Small intestine (tissue), 7 donors: ENCODE measurements around the gene PRELP. TPM values are rescaled to one million over a fixed set of nuclear protein-coding genes. Genes with fewer than 3 reads are reported as not detected.

Experiments
- DNase-seq, 2 donors: peaks; one replicate each; pipeline versions ENCODE4 v3.0.0 to v3.0.0-alpha.2; 2013
- FAIRE-seq: peaks from 2 replicates; lab custom pipeline; 2012; peaks lifted over from hg19 to GRCh38; lab: Jason Lieb, UNC
- H3K27ac ChIP-seq, 3 donors: one replicate each; pipeline ENCODE4 v1.5.1; 2013; ENCODE audit warnings: low read length in 2 of 3, mild to moderate bottlenecking in 2 of 3, control low read depth in 1 of 3, inconsistent platforms in 1 of 3, low read depth in 1 of 3, moderate library complexity in 1 of 3
- H3K27me3 ChIP-seq, 3 donors: one replicate each; pipeline ENCODE4 v1.6.1; 2013; ENCODE audit warnings: low read length in 3 of 3, inconsistent platforms in 1 of 3; ENCODE audit not compliant: control insufficient read depth in 3 of 3, insufficient read depth in 3 of 3
- H3K36me3 ChIP-seq, 3 donors: one replicate each; pipeline ENCODE4 v1.6.1; 2013; ENCODE audit warnings: low read length in 3 of 3, inconsistent platforms in 1 of 3, low read depth in 1 of 3, mild to moderate bottlenecking in 1 of 3, moderate library complexity in 1 of 3; ENCODE audit not compliant: control insufficient read depth in 3 of 3, insufficient read depth in 2 of 3
- H3K4me1 ChIP-seq, 3 donors: one replicate each; pipeline ENCODE4 v1.6.1; 2013; ENCODE audit warnings: low read length in 2 of 3, inconsistent platforms in 1 of 3, low read depth in 1 of 3, mild to moderate bottlenecking in 1 of 3, moderate library complexity in 1 of 3; ENCODE audit not compliant: control insufficient read depth in 3 of 3, insufficient read depth in 2 of 3
- H3K4me3 ChIP-seq, 3 donors: one replicate each; pipeline ENCODE4 v1.5.1; 2013; ENCODE audit warnings: low read length in 3 of 3, control low read depth in 1 of 3, inconsistent platforms in 1 of 3, low read depth in 1 of 3, mild to moderate bottlenecking in 1 of 3, moderate library complexity in 1 of 3
- H3K9me3 ChIP-seq, 2 donors: one replicate each; pipeline ENCODE4 v1.6.1; 2013; ENCODE audit warnings: low read depth in 1 of 2, low read length in 1 of 2; ENCODE audit not compliant: control insufficient read depth in 2 of 2, insufficient read depth in 1 of 2
- WGBS, 3 donors: extraction: QIAGEN DNeasy Blood & Tissue Kit; methylation state at CpG; one replicate each; pipeline ENCODE4 v1.1.7; 2013; 5-methylcytosine and 5-hydroxymethylcytosine counted together
- polyA plus RNA-seq, 4 donors: library from polyadenylated mRNA; stranded (reverse) in 3 of 4; unstranded in 1 of 4; fragments of 200-250 nt in 3 of 4; fragments of 120-200 nt in 1 of 4; gene quantifications; one replicate each; pipeline versions ENCODE4 v1.2.1 to v1.2.3, GENCODE V29; 2013
- donor health status: healthy with polysubstance abuse.
- donor health status: control.
- donor health status: control.
- donor health status: Bipolar disorder and iron deficiency.
- donor health status: healthy.

Gene PRELP
- polyA plus RNA-seq, 4 donors: 0.22 to 27.0 (median 0.46) TPM

- FAIRE-seq (no peak), DNase-seq (no peak)
- WGBS, 3 donors: 73 to 83% (median 79%) methylated on average over 7 of the region's 7 CpGs
- Histone ChIP-seq H3K27ac (no peak overlapping the region), H3K9me3 (no peaks in the 10 kb centered on the region), H3K27me3 (peaks cover 0 to 2% (median 0%) of the 10 kb centered on the region in 3 donors), H3K4me3 (no peak overlapping the region), H3K36me3 (no peaks in the 10 kb centered on the region), H3K4me1 (no peaks in the 10 kb centered on the region)
Measured at GRCh38 chr1:203495845-203496244, 20.2 kb downstream of the PRELP start.

- DNase-seq (no peak), FAIRE-seq (no peak)
- Histone ChIP-seq H3K27ac (no peak overlapping the region), H3K4me1 (no peaks in the 10 kb centered on the region), H3K4me3 (no peak overlapping the region), H3K36me3 (no peaks in the 10 kb centered on the region), H3K9me3 (no peaks in the 10 kb centered on the region), H3K27me3 (peaks cover 0 to 2% (median 0%) of the 10 kb centered on the region in 3 donors)
- 50 to 75% (median 62%) methylated on average over 5 of the region's 5 CpGs for WGBS, 3 donors
Measured at GRCh38 chr1:203497269-203497777, 21.7 kb downstream of the PRELP start.

GRCh38 chr1:203499643-203500278 is 24.2 kb downstream of the PRELP start:
- no peak for FAIRE-seq

GRCh38 chr1:203500279-203500678 is 24.7 kb downstream of the PRELP start:
- WGBS, 3 donors: 97 to 100% (median 100%) methylated on average over 1 of the region's 1 CpG
- no peak for FAIRE-seq
- no peaks in the 10 kb centered on the region for H3K36me3 ChIP-seq
- no peak for DNase-seq
- H3K4me3 ChIP-seq: no peak overlapping the region
- peaks cover 0 to 2% (median 0%) of the 10 kb centered on the region in 3 donors for H3K27me3 ChIP-seq
- H3K27ac ChIP-seq: no peak overlapping the region
- no peaks in the 10 kb centered on the region for H3K9me3 ChIP-seq
- H3K4me1 ChIP-seq: no peaks in the 10 kb centered on the region

More at GRCh38 chr1:203499643-203500278, 24.2 kb downstream of the PRELP start:
- Histone ChIP-seq H3K4me3 (no peak overlapping the region), H3K27ac (no peak overlapping the region), H3K4me1 (no peaks in the 10 kb centered on the region), H3K36me3 (no peaks in the 10 kb centered on the region), H3K27me3 (peaks cover 0 to 2% (median 0%) of the 10 kb centered on the region in 3 donors), H3K9me3 (no peaks in the 10 kb centered on the region)
- DNase-seq: no peak
- 86 to 98% (median 92%) methylated on average over 6 to 7 of the region's 7 CpGs for WGBS, 3 donors

- FAIRE-seq (no peak), DNase-seq (no peak)
- no peaks in the 10 kb centered on the region for H3K27me3 ChIP-seq
- H3K9me3 ChIP-seq: no peaks in the 10 kb centered on the region
- peaks cover 0 to 21% (median 0%) of the 10 kb centered on the region in 3 donors for H3K4me1 ChIP-seq
- H3K27ac ChIP-seq: no peak overlapping the region
- no peak overlapping the region for H3K4me3 ChIP-seq
- 51 to 67% (median 65%) methylated on average over 3 of the region's 3 CpGs for WGBS, 3 donors
- H3K36me3 ChIP-seq: no peaks in the 10 kb centered on the region
Measured at GRCh38 chr1:203503836-203504235, 28.2 kb downstream of the PRELP start.

- 32 to 36% (median 32%) methylated on average over 12 of the region's 12 CpGs for WGBS, 3 donors
- no peak overlapping the region for H3K27ac ChIP-seq
- no peaks in the 10 kb centered on the region for H3K27me3 ChIP-seq
- DNase-seq (peak; percentile 84 to 85), FAIRE-seq (no peak)
- H3K36me3 ChIP-seq: no peaks in the 10 kb centered on the region
- peaks cover 0 to 23% (median 0%) of the 10 kb centered on the region in 3 donors for H3K4me1 ChIP-seq
- no peak overlapping the region for H3K4me3 ChIP-seq
- no peaks in the 10 kb centered on the region for H3K9me3 ChIP-seq
Measured at GRCh38 chr1:203504400-203505250, 29.0 kb downstream of the PRELP start.

GRCh38 chr1:203505526-203506204 is 30.1 kb downstream of the PRELP start:
- no peaks in the 10 kb centered on the region for H3K36me3 ChIP-seq
- DNase-seq: no peak
- no peak overlapping the region for H3K4me3 ChIP-seq
- H3K27me3 ChIP-seq: no peaks in the 10 kb centered on the region
- 92 to 94% (median 92%) methylated on average over 8 of the region's 8 CpGs for WGBS, 3 donors
- H3K9me3 ChIP-seq: no peaks in the 10 kb centered on the region
- no peak for FAIRE-seq
- H3K27ac ChIP-seq: no peak overlapping the region
- H3K4me1 ChIP-seq: peaks cover 0 to 23% (median 0%) of the 10 kb centered on the region in 3 donors
